KMS-11 (cell line): ENCODE measurements around the gene PTPRN2.
"Not testable (repeated sequence)": the region's sequence is repeated elsewhere in the genome, so short reads cannot be mapped to it uniquely, and the experiment has no call there.

Source experiments
- H2AFZ ChIP-seq: fragments of 200-600 bp; sonication (generic); 2 replicates; pipeline ENCODE4 v1.6.1; 2016; ENCODE audit warnings: antibody characterized with exemption, mixed run types, low read depth
- H3K27ac ChIP-seq: fragments of 200-600 bp; sonication (generic); 2 replicates; pipeline ENCODE4 v1.6.1; 2016; ENCODE audit warnings: mild to moderate bottlenecking, mixed run types
- H3K27me3 ChIP-seq: fragments of 200-600 bp; sonication (generic); 2 replicates; pipeline ENCODE4 v1.6.1; 2017; ENCODE audit warnings: mild to moderate bottlenecking, low read depth, mixed run types, moderate library complexity; ENCODE audit not compliant: insufficient read depth
- H3K36me3 ChIP-seq: fragments of 200-600 bp; sonication (generic); 2 replicates; pipeline ENCODE4 v1.6.1; 2017; ENCODE audit warnings: mild to moderate bottlenecking, mixed run types; ENCODE audit not compliant: insufficient read depth
- H3K4me1 ChIP-seq: fragments of 200-600 bp; sonication (generic); 2 replicates; pipeline ENCODE4 v1.6.1; 2016; ENCODE audit warnings: mild to moderate bottlenecking, low read depth, mixed run types; ENCODE audit not compliant: poor library complexity, severe bottlenecking
- H3K4me2 ChIP-seq: fragments of 200-600 bp; sonication (generic); 2 replicates; pipeline ENCODE4 v1.7.0; 2016; ENCODE audit warnings: mild to moderate bottlenecking, mixed run types
- H3K4me3 ChIP-seq: fragments of 200-600 bp; sonication (generic); IDR thresholded peaks from 2 replicates; pipeline ENCODE4 v1.6.1; 2017; ENCODE audit warnings: low read depth, low read length, mixed read lengths; ENCODE audit not compliant: insufficient read depth
- H3K79me2 ChIP-seq: fragments of 200-600 bp; sonication (generic); 2 replicates; pipeline ENCODE4 v1.6.1; 2016; ENCODE audit warnings: low read depth, mixed run types; ENCODE audit not compliant: insufficient read depth
- H3K9ac ChIP-seq: fragments of 200-600 bp; sonication (generic); 2 replicates; pipeline ENCODE4 v1.6.1; 2016; ENCODE audit warnings: mild to moderate bottlenecking, mixed run types
- H4K20me1 ChIP-seq: fragments of 200-600 bp; sonication (generic); 2 replicates; pipeline ENCODE4 v1.6.1; 2016; ENCODE audit warnings: mild to moderate bottlenecking, mixed run types; ENCODE audit not compliant: insufficient read depth
- TF ChIP-seq, protein P1 (sequence below): fragments of 200-600 bp; sonication (generic); conservative IDR thresholded peaks from 2 replicates; pipeline ENCODE4 v1.6.1; 2017; ENCODE audit warnings: low read depth, mild to moderate bottlenecking, antibody characterized with exemption, low read length, moderate library complexity, mixed read lengths

Gene PTPRN2

DNA sequence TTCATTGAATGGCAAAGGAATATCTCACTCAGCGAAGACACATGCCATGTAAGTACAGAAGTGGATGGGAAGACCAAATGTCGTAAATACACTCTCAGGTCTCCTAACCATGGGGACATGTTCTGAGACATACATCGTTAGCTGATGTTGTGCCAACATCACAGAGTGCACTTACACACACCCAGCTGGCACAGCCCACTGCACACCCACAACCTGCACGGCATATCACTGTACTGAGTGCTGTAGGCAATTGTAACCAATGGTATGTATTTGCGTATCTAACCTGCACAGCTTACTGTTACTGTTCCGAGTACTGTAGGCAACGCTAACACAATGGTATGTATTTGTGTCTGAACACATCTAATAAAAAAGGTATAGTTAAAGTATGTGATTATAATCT lies 550.4 kb downstream of the PTPRN2 start:
- H3K4me2 ChIP-seq: no peak overlapping the region
- TF ChIP-seq, protein P1, sequence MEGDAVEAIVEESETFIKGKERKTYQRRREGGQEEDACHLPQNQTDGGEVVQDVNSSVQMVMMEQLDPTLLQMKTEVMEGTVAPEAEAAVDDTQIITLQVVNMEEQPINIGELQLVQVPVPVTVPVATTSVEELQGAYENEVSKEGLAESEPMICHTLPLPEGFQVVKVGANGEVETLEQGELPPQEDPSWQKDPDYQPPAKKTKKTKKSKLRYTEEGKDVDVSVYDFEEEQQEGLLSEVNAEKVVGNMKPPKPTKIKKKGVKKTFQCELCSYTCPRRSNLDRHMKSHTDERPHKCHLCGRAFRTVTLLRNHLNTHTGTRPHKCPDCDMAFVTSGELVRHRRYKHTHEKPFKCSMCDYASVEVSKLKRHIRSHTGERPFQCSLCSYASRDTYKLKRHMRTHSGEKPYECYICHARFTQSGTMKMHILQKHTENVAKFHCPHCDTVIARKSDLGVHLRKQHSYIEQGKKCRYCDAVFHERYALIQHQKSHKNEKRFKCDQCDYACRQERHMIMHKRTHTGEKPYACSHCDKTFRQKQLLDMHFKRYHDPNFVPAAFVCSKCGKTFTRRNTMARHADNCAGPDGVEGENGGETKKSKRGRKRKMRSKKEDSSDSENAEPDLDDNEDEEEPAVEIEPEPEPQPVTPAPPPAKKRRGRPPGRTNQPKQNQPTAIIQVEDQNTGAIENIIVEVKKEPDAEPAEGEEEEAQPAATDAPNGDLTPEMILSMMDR: no peak

GRCh38 chr7:158035343-158035742 lies 552.3 kb downstream of the PTPRN2 start:
- H3K27ac ChIP-seq: no peak overlapping the region
- no peaks in the 10 kb centered on the region for H3K79me2 ChIP-seq
- H3K9ac ChIP-seq: no peak overlapping the region
- H3K4me1 ChIP-seq: no peaks in the 10 kb centered on the region
- no peak overlapping the region for H2AFZ ChIP-seq
- no peak overlapping the region for H3K4me3 ChIP-seq
- H3K4me2 ChIP-seq: no peak overlapping the region
- TF ChIP-seq, protein P1: no peak
- H3K27me3 ChIP-seq: peaks cover 4% of the 10 kb centered on the region; the same call in 1 of the 2 replicates
- no peaks in the 10 kb centered on the region for H4K20me1 ChIP-seq
- H3K36me3 ChIP-seq: no peaks in the 10 kb centered on the region

More for the DNA sequence above, 550.4 kb downstream of the PTPRN2 start:
- Histone ChIP-seq H3K79me2 (no peaks in the 10 kb centered on the region), H3K4me3 (no peak overlapping the region), H3K27ac (no peak overlapping the region), H3K9ac (no peak overlapping the region), H3K27me3 (no peaks in the 10 kb centered on the region; the same call in 1 of the 2 replicates), H3K36me3 (no peaks in the 10 kb centered on the region), H2AFZ (no peak overlapping the region), H4K20me1 (no peaks in the 10 kb centered on the region), H3K4me1 (no peaks in the 10 kb centered on the region)

DNA sequence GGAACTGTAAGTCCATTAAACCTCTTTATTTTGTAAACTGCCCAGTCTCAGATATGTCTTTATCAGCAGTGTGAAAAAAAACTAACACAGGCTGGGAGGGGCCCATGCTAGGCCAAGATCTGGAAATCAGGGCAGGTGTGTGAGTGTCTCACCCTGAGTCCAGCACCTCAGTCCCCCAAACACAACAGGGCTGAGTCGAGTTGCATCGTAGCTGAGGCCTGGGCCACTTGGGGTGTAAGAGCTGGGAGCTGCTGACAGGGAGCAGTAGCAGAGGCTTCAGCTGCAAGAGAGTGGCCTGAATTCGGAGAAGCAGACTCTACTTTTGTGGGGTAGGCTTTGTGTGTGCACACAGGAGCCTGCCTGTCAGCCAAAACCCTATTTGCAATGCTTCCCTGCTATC lies 553.1 kb downstream of the PTPRN2 start:
- H3K27ac ChIP-seq: no peak overlapping the region
- no peak overlapping the region for H3K4me2 ChIP-seq
- no peak overlapping the region for H2AFZ ChIP-seq
- H3K36me3 ChIP-seq: no peaks in the 10 kb centered on the region
- no peaks in the 10 kb centered on the region for H3K79me2 ChIP-seq
- H3K4me3 ChIP-seq: no peak overlapping the region
- TF ChIP-seq, protein P1: no peak
- H3K9ac ChIP-seq: no peak overlapping the region
- H4K20me1 ChIP-seq: no peaks in the 10 kb centered on the region
- H3K4me1 ChIP-seq: no peaks in the 10 kb centered on the region
- peaks cover 4% of the 10 kb centered on the region; the same call in 1 of the 2 replicates for H3K27me3 ChIP-seq

DNA sequence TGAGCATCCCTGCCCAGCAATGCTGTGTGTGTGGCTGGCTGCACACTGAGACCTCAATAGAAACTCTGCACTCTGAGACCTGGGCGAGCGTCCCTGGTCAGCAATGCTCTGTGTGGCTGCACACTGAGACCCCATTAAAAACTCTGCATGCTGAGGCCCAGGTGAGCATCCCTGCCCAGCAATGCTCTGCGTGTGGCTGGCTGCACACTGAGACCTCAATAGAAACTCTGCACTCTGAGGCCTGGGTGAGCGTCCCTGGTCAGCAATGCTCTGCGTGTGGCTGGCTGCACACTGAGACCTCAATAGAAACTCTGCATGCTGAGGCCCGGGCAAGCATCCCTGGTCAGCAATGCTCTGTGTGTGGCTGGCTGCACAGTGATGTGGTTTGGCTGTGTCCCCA lies 553.7 kb downstream of the PTPRN2 start:
- H2AFZ ChIP-seq, H3K4me1 ChIP-seq, H3K9ac ChIP-seq, H3K36me3 ChIP-seq, H4K20me1 ChIP-seq, H3K79me2 ChIP-seq, H3K27ac ChIP-seq, H3K4me2 ChIP-seq, H3K4me3 ChIP-seq, H3K27me3 ChIP-seq: not testable (repeated sequence)

DNA sequence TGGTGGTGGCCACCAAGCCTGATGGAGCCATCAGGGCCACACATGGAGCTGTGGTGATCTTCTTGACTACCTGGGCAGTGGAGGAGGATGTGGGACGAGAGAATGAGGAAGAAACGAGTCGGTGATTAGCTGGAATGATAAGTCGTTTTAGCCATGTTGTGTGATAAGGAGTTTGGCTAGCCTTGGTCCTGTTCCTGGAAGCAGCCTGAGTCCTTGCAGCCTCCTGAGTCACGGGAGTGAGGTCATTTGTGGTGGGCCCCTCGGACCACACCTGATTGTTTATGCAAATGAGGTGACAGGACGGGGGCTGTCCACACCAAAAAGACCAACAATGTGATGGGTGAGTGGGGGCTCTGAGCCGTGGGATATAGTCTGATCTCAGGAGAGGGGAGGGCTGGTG lies 554.4 kb downstream of the PTPRN2 start:
- H3K4me1 ChIP-seq: no peaks in the 10 kb centered on the region
- no peaks in the 10 kb centered on the region for H3K36me3 ChIP-seq
- no peak overlapping the region for H3K4me3 ChIP-seq
- no peak overlapping the region for H2AFZ ChIP-seq
- TF ChIP-seq, protein P1: no peak
- H3K9ac ChIP-seq: no peak overlapping the region
- peaks cover 9% of the 10 kb centered on the region; the same call in 1 of the 2 replicates for H3K27me3 ChIP-seq
- no peak overlapping the region for H3K4me2 ChIP-seq
- no peaks in the 10 kb centered on the region for H3K79me2 ChIP-seq
- H3K27ac ChIP-seq: no peak overlapping the region
- H4K20me1 ChIP-seq: no peaks in the 10 kb centered on the region
